ENCODE data around the gene FOXF1.

- TF ChIP-seq CTCF (IDR thresholded peaks at IDR 0.05) (no peak), POLR2AphosphoS5 (IDR thresholded peaks at IDR 0.05) (no peak), EP300 (IDR thresholded peaks at IDR 0.05) (no peak), POLR2A (IDR thresholded peaks at IDR 0.05) (no peak)
These were observed 29.9 kb upstream of the FOXF1 start for GRCh38 chr16:86480444-86480843.
